OCI-LY1 (cell line): ENCODE data around the gene PTPRD.

Experiments
- H2AFZ ChIP-seq: fragments of 200-600 bp; sonication (generic), shearing (Covaris generic); 2 replicates; pipeline ENCODE4 v1.6.0; 2014; ENCODE audit warnings: antibody characterized with exemption, mild to moderate bottlenecking, low read length
- H3F3A ChIP-seq: fragments of 200-600 bp; sonication (generic), shearing (Covaris generic); 2 replicates; pipeline ENCODE4 v1.6.0; 2014; ENCODE audit warnings: mild to moderate bottlenecking, antibody characterized with exemption, low read length, moderate library complexity; ENCODE audit not compliant: insufficient read depth
- H3K27ac ChIP-seq: fragments of 200-600 bp; sonication (generic); 2 replicates; pipeline ENCODE4 v1.5.1; 2014; ENCODE audit warnings: low read length, mixed run types, mild to moderate bottlenecking, low read depth; ENCODE audit not compliant: poor library complexity, severe bottlenecking
- H3K27me3 ChIP-seq: fragments of 200-600 bp; sonication (generic); 2 replicates; pipeline ENCODE4 v1.6.0; 2014; ENCODE audit warnings: antibody characterized with exemption, mild to moderate bottlenecking, low read length, moderate library complexity; ENCODE audit not compliant: insufficient read depth
- H3K36me3 ChIP-seq: fragments of 200-600 bp; sonication (generic); 2 replicates; pipeline ENCODE4 v1.6.1; 2014; ENCODE audit warnings: mild to moderate bottlenecking, antibody characterized with exemption, low read length, moderate library complexity, mixed read lengths; ENCODE audit not compliant: insufficient read depth
- H3K4me1 ChIP-seq: fragments of 200-600 bp; sonication (generic); 2 replicates; pipeline ENCODE4 v1.5.1; 2014; ENCODE audit warnings: mild to moderate bottlenecking, low read length, moderate library complexity; ENCODE audit not compliant: insufficient read depth, severe bottlenecking
- H3K4me2 ChIP-seq: fragments of 200-600 bp; sonication (generic), shearing (Covaris generic); 2 replicates; pipeline ENCODE4 v1.6.1; 2014; ENCODE audit warnings: low read length
- H3K4me3 ChIP-seq: fragments of 200-600 bp; sonication (generic); 2 replicates; pipeline ENCODE4 v1.5.1; 2014; ENCODE audit warnings: low read length, low read depth, mild to moderate bottlenecking, mixed read lengths; ENCODE audit not compliant: poor library complexity, severe bottlenecking
- H3K79me2 ChIP-seq: fragments of 200-600 bp; shearing (Covaris generic); 2 replicates; pipeline ENCODE4 v1.6.1; 2016; ENCODE audit warnings: mixed run types, low read length, mixed read lengths; ENCODE audit not compliant: insufficient read depth
- H3K9ac ChIP-seq: fragments of 200-600 bp; sonication (generic), shearing (Covaris generic); 2 replicates; pipeline ENCODE4 v1.6.1; 2014; ENCODE audit warnings: mild to moderate bottlenecking, low read length, mixed read lengths
- H3K9me2 ChIP-seq: fragments of 200-600 bp; sonication (generic), shearing (Covaris generic); 2 replicates; pipeline ENCODE4 v1.6.1; 2014; ENCODE audit warnings: low read depth, mild to moderate bottlenecking, low read length, mixed read lengths
- H3K9me3 ChIP-seq: fragments of 200-600 bp; shearing (Covaris generic); 2 replicates; pipeline ENCODE4 v1.6.1; 2014; ENCODE audit warnings: low read length, mixed read lengths
- H4K20me1 ChIP-seq: fragments of 200-600 bp; sonication (generic), shearing (Covaris generic); 2 replicates; pipeline ENCODE4 v1.6.0; 2016; ENCODE audit warnings: mild to moderate bottlenecking, low read length; ENCODE audit not compliant: insufficient read depth
- EZH2 ChIP-seq: fragments of 200-600 bp; sonication (generic), shearing (Covaris generic); IDR thresholded peaks from 2 replicates; pipeline ENCODE4 v1.8.0; 2017; ENCODE audit warnings: borderline replicate concordance, mixed run types, mild to moderate bottlenecking, antibody characterized with exemption, low read length, moderate library complexity, mixed read lengths
- TF ChIP-seq, protein P1 (sequence below): fragments of 200-600 bp; sonication (generic), shearing (Covaris generic); IDR thresholded peaks from 2 replicates; pipeline ENCODE4 v1.5.1; 2017; ENCODE audit warnings: mild to moderate bottlenecking, antibody characterized with exemption, low read length, moderate library complexity, mixed read lengths

Gene PTPRD

DNA sequence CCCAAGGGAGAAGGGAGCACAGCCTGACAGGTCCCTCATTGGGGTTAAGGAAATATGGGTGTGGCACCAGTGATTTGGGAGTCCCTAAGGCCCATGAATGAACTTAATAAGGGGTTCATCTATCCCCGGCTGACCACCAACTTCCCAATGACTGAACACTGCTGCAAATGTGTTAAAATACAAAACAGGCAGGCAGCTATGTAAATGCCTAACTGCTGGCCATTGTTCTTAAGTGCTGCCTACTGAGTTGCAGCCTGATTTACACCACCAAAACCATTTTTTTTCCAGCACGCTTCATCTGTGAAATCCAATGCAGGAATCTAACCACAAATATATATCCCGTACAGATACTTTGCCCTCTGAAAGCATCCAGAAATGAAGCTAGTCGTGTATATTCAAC, 478.5 kb downstream of the PTPRD start:
- H3K27ac ChIP-seq, result no peak overlapping the region
- TF ChIP-seq EZH2, result no peak
- TF ChIP-seq, protein P1, sequence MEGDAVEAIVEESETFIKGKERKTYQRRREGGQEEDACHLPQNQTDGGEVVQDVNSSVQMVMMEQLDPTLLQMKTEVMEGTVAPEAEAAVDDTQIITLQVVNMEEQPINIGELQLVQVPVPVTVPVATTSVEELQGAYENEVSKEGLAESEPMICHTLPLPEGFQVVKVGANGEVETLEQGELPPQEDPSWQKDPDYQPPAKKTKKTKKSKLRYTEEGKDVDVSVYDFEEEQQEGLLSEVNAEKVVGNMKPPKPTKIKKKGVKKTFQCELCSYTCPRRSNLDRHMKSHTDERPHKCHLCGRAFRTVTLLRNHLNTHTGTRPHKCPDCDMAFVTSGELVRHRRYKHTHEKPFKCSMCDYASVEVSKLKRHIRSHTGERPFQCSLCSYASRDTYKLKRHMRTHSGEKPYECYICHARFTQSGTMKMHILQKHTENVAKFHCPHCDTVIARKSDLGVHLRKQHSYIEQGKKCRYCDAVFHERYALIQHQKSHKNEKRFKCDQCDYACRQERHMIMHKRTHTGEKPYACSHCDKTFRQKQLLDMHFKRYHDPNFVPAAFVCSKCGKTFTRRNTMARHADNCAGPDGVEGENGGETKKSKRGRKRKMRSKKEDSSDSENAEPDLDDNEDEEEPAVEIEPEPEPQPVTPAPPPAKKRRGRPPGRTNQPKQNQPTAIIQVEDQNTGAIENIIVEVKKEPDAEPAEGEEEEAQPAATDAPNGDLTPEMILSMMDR, result no peak
- H2AFZ ChIP-seq, result no peak overlapping the region
- H4K20me1 ChIP-seq, result no peaks in the 10 kb centered on the region
- H3K9me2 ChIP-seq, result no peaks in the 10 kb centered on the region
- no peak overlapping the region for H3K9ac ChIP-seq
- no peaks in the 10 kb centered on the region for H3F3A ChIP-seq
- no peaks in the 10 kb centered on the region for H3K9me3 ChIP-seq
- H3K36me3 ChIP-seq, result no peaks in the 10 kb centered on the region
- H3K4me3 ChIP-seq, result no peak overlapping the region
- H3K79me2 ChIP-seq, result no peaks in the 10 kb centered on the region
- H3K4me2 ChIP-seq, result no peak overlapping the region
- no peaks in the 10 kb centered on the region for H3K4me1 ChIP-seq
- no peaks in the 10 kb centered on the region for H3K27me3 ChIP-seq

DNA sequence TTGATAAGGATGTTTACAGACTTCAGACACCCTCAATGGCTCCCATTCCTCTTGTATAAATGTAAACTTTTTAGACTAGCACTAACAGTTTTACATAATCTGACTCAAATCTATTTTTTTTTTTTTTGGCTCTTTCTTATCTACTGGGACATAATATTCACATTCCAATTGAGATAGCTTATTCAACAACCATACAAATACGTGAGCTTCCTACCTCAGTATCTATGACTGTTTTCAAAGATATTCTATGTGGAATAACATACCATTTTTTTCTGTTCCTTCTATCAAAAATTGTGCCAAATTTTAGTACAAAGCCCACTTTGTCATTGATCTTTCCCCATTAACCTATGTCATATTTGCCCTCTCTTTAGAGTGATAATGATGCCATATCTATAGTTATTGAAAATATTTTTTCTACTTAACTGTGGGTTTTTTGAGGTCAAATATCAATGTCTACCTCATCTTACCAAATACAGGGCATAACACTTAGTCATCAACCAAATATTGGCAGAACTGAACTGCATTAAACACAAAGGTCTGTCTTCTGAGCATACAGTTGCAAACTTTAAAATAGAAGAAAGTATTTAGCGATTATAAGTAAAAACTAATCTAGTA, 482.6 kb downstream of the PTPRD start:
- H3K79me2 ChIP-seq, result no peaks in the 10 kb centered on the region
- H3K4me2 ChIP-seq, result no peak overlapping the region
- TF ChIP-seq, protein P1, result no peak
- no peak for TF ChIP-seq EZH2
- H4K20me1 ChIP-seq, result no peaks in the 10 kb centered on the region
- no peaks in the 10 kb centered on the region for H3F3A ChIP-seq
- no peaks in the 10 kb centered on the region for H3K27me3 ChIP-seq
- H3K36me3 ChIP-seq, result no peaks in the 10 kb centered on the region
- no peak overlapping the region for H2AFZ ChIP-seq
- H3K4me3 ChIP-seq, result no peak overlapping the region
- no peaks in the 10 kb centered on the region for H3K9me3 ChIP-seq
- H3K4me1 ChIP-seq, result no peaks in the 10 kb centered on the region
- no peak overlapping the region for H3K9ac ChIP-seq
- H3K27ac ChIP-seq, result no peak overlapping the region
- H3K9me2 ChIP-seq, result no peaks in the 10 kb centered on the region

DNA sequence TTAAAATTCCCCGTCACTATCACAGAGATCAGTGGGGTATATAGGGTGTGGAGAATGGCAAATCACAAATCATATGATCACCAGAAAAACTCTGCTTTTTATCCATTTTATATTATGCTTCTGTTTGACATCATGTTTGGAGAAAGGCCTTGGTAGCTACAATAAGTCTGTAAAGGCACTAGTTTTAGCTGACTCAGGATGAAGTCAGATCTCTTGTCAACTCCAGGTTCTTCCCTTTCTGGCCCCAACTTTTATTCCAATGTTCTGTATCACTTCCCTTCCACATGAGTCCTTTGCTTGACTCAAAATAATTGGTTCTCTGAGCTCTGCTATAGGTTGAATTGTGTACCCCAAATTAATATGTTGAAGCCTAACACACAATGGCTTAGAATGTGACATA, 484.9 kb downstream of the PTPRD start:
- Histone ChIP-seq H3K9ac (no peak overlapping the region), H3K27me3 (no peaks in the 10 kb centered on the region), H3K4me1 (no peaks in the 10 kb centered on the region), H3F3A (no peaks in the 10 kb centered on the region), H3K79me2 (no peaks in the 10 kb centered on the region), H3K9me2 (no peaks in the 10 kb centered on the region), H3K27ac (no peak overlapping the region), H3K9me3 (no peaks in the 10 kb centered on the region), H3K36me3 (no peaks in the 10 kb centered on the region), H4K20me1 (no peaks in the 10 kb centered on the region), H3K4me3 (no peak overlapping the region), H2AFZ (no peak overlapping the region), H3K4me2 (no peak overlapping the region)
- no peak for TF ChIP-seq EZH2
- TF ChIP-seq, protein P1, result no peak
